ENCODE results near the gene EPB41L2.
"Not testable (repeated sequence)": the region's sequence is repeated elsewhere in the genome, so short reads cannot be mapped to it uniquely, and the experiment has no call there.

The EPB41L2 gene

GRCh38 chr6:131003488-131004386, 59.3 kb downstream of the EPB41L2 start:
- DNase-seq (ENCODE audit: low spot score) = no peak

GRCh38 chr6:131002661-131002980, 60.4 kb downstream of the EPB41L2 start:
- no peak for DNase-seq (ENCODE audit: low spot score)

- DNase-seq (ENCODE audit: low spot score) = no peak
Measured at GRCh38 chr6:131001945-131002660, 60.9 kb downstream of the EPB41L2 start.

- DNase-seq (ENCODE audit: low spot score) = no peak
Measured at GRCh38 chr6:131001111-131001736, 61.8 kb downstream of the EPB41L2 start.

- DNase-seq (ENCODE audit: low spot score) = no peak
Measured at GRCh38 chr6:131000544-131000943, 62.5 kb downstream of the EPB41L2 start.

- no peak for DNase-seq (ENCODE audit: low spot score)
Measured at GRCh38 chr6:130997061-130997753, 65.8 kb downstream of the EPB41L2 start.

GRCh38 chr6:130996635-130997034, 66.4 kb downstream of the EPB41L2 start:
- no peak for DNase-seq (ENCODE audit: low spot score)

- no peak for DNase-seq (ENCODE audit: low spot score)
Measured at GRCh38 chr6:130995783-130996447, 67.1 kb downstream of the EPB41L2 start.

- DNase-seq (ENCODE audit: low spot score) = no peak
Measured at GRCh38 chr6:130994319-130995097, 68.5 kb downstream of the EPB41L2 start.

- DNase-seq (ENCODE audit: low spot score) = peak; percentile 39
Measured at GRCh38 chr6:130993292-130993765, 69.7 kb downstream of the EPB41L2 start.

GRCh38 chr6:130991422-130992137, 71.5 kb downstream of the EPB41L2 start:
- no peak for DNase-seq (ENCODE audit: low spot score)

GRCh38 chr6:130987539-130987938, 75.5 kb downstream of the EPB41L2 start:
- DNase-seq (ENCODE audit: low spot score) = not testable (repeated sequence)

GRCh38 chr6:130985115-130985514, 77.9 kb downstream of the EPB41L2 start:
- DNase-seq (ENCODE audit: low spot score) = no peak

- no peak for DNase-seq (ENCODE audit: low spot score)
Measured at GRCh38 chr6:130982941-130983456, 80.0 kb downstream of the EPB41L2 start.

GRCh38 chr6:130982135-130982534, 80.9 kb downstream of the EPB41L2 start:
- no peak for DNase-seq (ENCODE audit: low spot score)

GRCh38 chr6:130981409-130981808, 81.6 kb downstream of the EPB41L2 start:
- DNase-seq (ENCODE audit: low spot score) = no peak

- DNase-seq (ENCODE audit: low spot score) = no peak
Measured at GRCh38 chr6:130980310-130981032, 82.6 kb downstream of the EPB41L2 start.

- DNase-seq (ENCODE audit: low spot score) = no peak
Measured at GRCh38 chr6:130978660-130979396, 84.2 kb downstream of the EPB41L2 start.

All from NAMALWA (cell line).